Neuron (in vitro differentiated cells): ENCODE measurements around the gene STK33.

ENCODE experiments used
- H2AFZ ChIP-seq: one replicate; pipeline ENCODE4 v1.6.1; 2013; ENCODE audit warnings: low read depth, mild to moderate bottlenecking, inconsistent platforms, low read length, moderate library complexity
- H3K27me3 ChIP-seq: one replicate; pipeline ENCODE4 v1.6.1; 2013; ENCODE audit warnings: low read length; ENCODE audit not compliant: insufficient read depth
- H3K36me3 ChIP-seq: one replicate; pipeline ENCODE4 v1.6.1; 2013; ENCODE audit warnings: low read length; ENCODE audit not compliant: insufficient read depth
- H3K4me1 ChIP-seq: one replicate; pipeline ENCODE4 v1.6.1; 2013; ENCODE audit warnings: low read length; ENCODE audit not compliant: insufficient read depth
- H3K4me3 ChIP-seq: 2 replicates; pipeline ENCODE4 v1.5.1; 2013; ENCODE audit warnings: mild to moderate bottlenecking, low read length, moderate library complexity
- H3K9me3 ChIP-seq: one replicate; pipeline ENCODE4 v1.6.1; 2013; ENCODE audit warnings: low read length

STK33 gene

DNA sequence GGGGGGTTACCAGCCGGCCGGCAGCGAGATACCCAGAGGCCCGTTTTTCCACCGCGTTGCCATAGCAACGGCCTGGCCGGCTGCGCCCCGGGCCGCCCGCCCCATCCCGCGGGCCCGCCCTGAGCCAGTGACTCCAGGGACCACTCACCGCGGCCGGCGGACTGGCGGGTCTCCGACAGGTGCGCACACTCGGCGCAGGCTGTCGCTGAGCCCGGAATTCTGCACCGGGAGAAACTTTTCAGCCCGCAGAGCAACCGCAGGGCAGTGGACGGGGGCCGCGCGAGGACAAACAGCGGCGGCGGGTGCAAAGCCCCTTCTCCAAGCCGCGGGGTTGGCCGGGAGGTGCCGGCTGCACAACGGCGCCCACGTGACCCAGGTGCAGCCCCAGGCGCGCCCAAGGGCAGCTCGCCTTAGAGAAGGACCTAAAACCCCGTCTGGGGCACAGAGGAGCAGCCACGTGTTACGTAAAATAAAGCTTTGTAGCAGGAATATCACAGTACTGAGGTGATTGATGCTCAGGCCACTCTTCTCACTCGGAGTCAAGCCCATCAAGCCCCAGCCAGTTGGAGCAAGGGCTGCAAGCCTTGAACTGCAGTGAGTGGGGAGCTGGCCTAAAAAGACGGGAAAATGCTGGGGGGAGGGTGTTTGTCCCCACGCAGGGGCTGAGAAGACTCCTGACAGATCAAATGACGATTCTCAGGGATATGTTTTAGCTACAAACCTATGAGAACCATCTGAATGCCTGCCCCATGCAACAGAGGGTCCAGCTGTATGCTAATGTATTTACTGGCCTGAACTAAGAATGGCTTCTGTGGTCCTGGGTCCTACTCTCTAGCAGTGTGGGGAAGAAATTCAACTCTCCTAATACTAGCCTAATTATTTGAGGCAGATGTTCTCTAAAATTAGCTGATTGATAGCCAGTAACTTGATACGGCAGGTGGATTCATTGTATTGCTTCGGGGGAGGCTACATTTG lies at the start of gene STK33:
Gene STK33 (minus strand): TSS at position 294 of the 975 bp plus-strand sequence. CDS start 119,323 bp downstream, outside the sequence.
- H2AFZ ChIP-seq = peak within 1 kb of the TSS; percentile 88

GRCh38 chr11:8642196-8642841 lies 48.3 kb upstream of the STK33 start:
- H3K27me3 ChIP-seq = no peaks in the 10 kb centered on the region
- peaks cover 3% of the 10 kb centered on the region for H3K36me3 ChIP-seq
- no peaks in the 10 kb centered on the region for H3K4me1 ChIP-seq
- no peak overlapping the region for H2AFZ ChIP-seq
- H3K9me3 ChIP-seq = peaks cover 3% of the 10 kb centered on the region
- no peak overlapping the region for H3K4me3 ChIP-seq

More for the DNA sequence above, at the start of gene STK33:
- no peaks in the 10 kb centered on the region for H3K27me3 ChIP-seq
- H3K4me1 ChIP-seq = peaks cover 12% of the 10 kb centered on the region
- H3K9me3 ChIP-seq = no peaks in the 10 kb centered on the region
- H3K4me3 ChIP-seq = peak within 1 kb of the TSS; percentile 78
- no peaks in the 10 kb centered on the region for H3K36me3 ChIP-seq

DNA sequence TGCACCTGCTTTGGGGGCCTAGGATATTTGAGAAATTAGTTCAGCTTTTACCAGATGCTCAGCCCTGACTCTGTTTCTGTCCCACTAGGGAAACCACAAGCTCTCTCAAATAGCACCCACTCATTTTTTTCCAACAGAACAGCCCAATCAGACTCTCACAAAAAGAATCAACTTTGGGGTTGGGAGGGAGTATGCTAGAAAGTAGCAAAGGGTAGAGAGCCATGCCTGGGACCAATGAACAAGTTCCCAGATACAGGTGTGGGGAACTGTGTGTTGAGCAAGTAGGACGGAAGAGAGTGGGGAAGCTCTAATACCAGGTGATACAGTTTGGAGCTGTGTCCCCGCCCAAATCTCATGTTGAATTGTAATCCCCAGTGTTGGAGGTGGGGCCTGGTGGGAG lies 47.3 kb upstream of the STK33 start:
- H3K36me3 ChIP-seq = peaks cover 3% of the 10 kb centered on the region
- H3K4me3 ChIP-seq = no peak overlapping the region
- H3K9me3 ChIP-seq = peaks cover 3% of the 10 kb centered on the region
- H3K27me3 ChIP-seq = no peaks in the 10 kb centered on the region
- H2AFZ ChIP-seq = no peak overlapping the region
- no peaks in the 10 kb centered on the region for H3K4me1 ChIP-seq

- no peak overlapping the region for H2AFZ ChIP-seq
- peaks cover 3% of the 10 kb centered on the region for H3K36me3 ChIP-seq
- H3K4me1 ChIP-seq = no peaks in the 10 kb centered on the region
- no peaks in the 10 kb centered on the region for H3K27me3 ChIP-seq
- no peak overlapping the region for H3K4me3 ChIP-seq
- peaks cover 10% of the 10 kb centered on the region for H3K9me3 ChIP-seq
Observed at GRCh38 chr11:8640267-8640906, 46.4 kb upstream of the STK33 start.

GRCh38 chr11:8639655-8640054 lies 45.6 kb upstream of the STK33 start:
- Histone ChIP-seq H3K4me1 (no peaks in the 10 kb centered on the region), H3K4me3 (no peak overlapping the region), H3K9me3 (peaks cover 10% of the 10 kb centered on the region), H3K36me3 (peaks cover 2% of the 10 kb centered on the region), H2AFZ (no peak overlapping the region), H3K27me3 (no peaks in the 10 kb centered on the region)

DNA sequence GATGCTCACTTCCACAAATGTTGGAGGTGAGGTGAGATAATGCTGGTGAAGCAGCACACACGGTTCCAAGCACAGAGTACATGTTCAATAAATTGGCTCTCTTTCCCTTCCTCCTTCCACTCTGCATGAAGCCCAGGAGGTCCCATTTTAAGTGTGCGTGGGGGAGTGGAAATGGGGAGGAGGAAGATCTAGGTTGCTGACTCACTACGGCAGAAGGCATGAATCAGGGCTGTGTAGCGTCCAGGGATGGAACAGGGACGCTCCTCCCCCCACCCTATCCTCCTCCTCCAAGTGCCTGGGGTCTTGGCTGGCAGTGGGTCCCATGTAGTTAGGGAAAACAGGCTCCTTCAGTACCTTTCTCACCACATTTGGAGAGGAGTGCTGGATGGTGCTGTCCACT lies 44.3 kb upstream of the STK33 start:
- H3K9me3 ChIP-seq = peaks cover 12% of the 10 kb centered on the region
- H3K36me3 ChIP-seq = peaks cover 2% of the 10 kb centered on the region
- no peaks in the 10 kb centered on the region for H3K27me3 ChIP-seq
- no peaks in the 10 kb centered on the region for H3K4me1 ChIP-seq
- no peak overlapping the region for H2AFZ ChIP-seq
- H3K4me3 ChIP-seq = no peak overlapping the region

DNA sequence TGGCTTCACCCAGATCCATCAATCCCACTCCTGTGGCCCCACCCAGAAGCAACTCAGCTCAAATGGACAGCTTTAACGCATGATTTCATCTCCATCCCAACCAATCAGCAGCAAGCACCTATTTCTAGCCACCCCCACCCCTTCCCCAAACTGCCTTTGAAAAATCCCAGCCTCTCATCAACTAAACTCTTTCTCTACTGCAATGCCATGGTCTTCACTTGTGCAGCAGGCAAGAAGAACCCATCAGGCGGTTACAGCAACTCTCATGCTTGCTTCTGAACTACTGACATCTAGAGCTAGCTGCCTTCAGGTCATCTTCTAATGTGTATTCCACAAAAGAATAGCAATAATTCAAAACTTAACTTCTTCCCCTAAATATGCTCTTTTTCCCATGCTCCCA lies 42.1 kb upstream of the STK33 start:
- peaks cover 2% of the 10 kb centered on the region for H3K36me3 ChIP-seq
- H3K4me3 ChIP-seq = no peak overlapping the region
- H3K27me3 ChIP-seq = no peaks in the 10 kb centered on the region
- no peaks in the 10 kb centered on the region for H3K4me1 ChIP-seq
- peaks cover 12% of the 10 kb centered on the region for H3K9me3 ChIP-seq
- H2AFZ ChIP-seq = no peak overlapping the region

DNA sequence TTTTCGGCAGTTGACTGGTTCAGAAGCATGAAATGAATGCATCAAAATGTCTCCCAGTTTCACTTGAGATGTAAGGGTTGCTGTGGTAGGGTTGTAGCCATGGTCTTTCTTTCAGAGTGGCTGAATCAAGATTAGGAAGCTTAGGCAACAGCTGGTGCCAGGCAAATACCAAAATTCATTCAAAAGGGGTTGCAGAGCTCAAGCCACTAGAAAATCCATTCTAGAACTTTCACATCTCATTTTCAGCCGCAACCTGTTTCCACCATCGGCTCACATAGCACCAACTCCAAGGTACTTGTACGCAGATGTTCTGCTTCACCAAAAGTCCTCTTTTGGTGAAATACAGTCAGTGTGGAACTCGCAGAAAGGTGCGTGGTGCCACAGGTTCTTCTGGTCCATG lies 40.5 kb upstream of the STK33 start:
- H3K27me3 ChIP-seq = no peaks in the 10 kb centered on the region
- H3K36me3 ChIP-seq = peaks cover 2% of the 10 kb centered on the region
- no peaks in the 10 kb centered on the region for H3K4me1 ChIP-seq
- no peak overlapping the region for H3K4me3 ChIP-seq
- no peak overlapping the region for H2AFZ ChIP-seq
- peaks cover 12% of the 10 kb centered on the region for H3K9me3 ChIP-seq

DNA sequence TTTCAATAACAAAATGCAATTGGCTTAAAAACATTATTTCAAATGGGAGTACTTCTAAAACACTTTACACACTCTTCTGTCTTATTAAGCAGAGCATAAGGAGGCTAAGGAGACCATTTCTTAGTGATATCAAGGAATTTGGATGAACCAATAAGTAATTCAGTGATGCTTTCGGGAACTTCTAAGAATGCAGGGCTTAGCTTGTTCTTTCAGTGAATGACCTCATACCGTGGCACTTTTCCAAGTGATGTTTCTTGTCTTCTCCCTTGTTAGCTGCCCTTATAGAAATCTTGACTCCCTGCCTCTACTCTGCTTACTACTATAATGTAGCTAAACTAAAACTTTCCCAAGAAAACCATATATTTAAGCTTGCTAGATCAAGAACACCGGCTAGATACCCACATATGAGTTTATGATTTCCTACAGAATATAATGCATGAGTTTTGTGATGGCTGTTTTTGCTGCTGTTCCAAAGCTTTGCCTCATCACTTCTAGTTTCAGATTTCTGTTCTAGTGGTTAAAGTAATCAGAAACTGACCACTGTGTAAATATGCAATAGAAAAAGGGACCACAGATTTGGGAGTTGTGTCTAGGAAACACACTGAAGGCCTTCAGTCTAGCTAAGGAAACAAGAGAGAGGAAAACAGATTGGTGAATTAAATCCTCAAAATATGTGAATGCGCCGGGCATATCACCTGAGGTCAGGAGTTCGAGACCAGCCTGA lies 37.5 kb upstream of the STK33 start:
- Histone ChIP-seq H3K9me3 (peaks cover 8% of the 10 kb centered on the region), H3K4me1 (peaks cover 7% of the 10 kb centered on the region), H3K36me3 (peaks cover 2% of the 10 kb centered on the region), H3K27me3 (no peaks in the 10 kb centered on the region), H2AFZ (no peak overlapping the region), H3K4me3 (no peak overlapping the region)

- H3K4me1 ChIP-seq = peaks cover 17% of the 10 kb centered on the region
- H3K4me3 ChIP-seq = no peak overlapping the region
- no peak overlapping the region for H2AFZ ChIP-seq
Observed at GRCh38 chr11:8624698-8625097, 30.7 kb upstream of the STK33 start.

GRCh38 chr11:8621147-8621546 lies 27.1 kb upstream of the STK33 start:
- no peak overlapping the region for H2AFZ ChIP-seq
- H3K27me3 ChIP-seq = peaks cover 3% of the 10 kb centered on the region
- no peaks in the 10 kb centered on the region for H3K9me3 ChIP-seq
- peaks cover 3% of the 10 kb centered on the region for H3K36me3 ChIP-seq
- no peak overlapping the region for H3K4me3 ChIP-seq
- H3K4me1 ChIP-seq = peaks cover 6% of the 10 kb centered on the region

More at GRCh38 chr11:8624698-8625097, 30.7 kb upstream of the STK33 start:
- Histone ChIP-seq H3K36me3 (peaks cover 3% of the 10 kb centered on the region), H3K27me3 (peaks cover 3% of the 10 kb centered on the region), H3K9me3 (no peaks in the 10 kb centered on the region)

DNA sequence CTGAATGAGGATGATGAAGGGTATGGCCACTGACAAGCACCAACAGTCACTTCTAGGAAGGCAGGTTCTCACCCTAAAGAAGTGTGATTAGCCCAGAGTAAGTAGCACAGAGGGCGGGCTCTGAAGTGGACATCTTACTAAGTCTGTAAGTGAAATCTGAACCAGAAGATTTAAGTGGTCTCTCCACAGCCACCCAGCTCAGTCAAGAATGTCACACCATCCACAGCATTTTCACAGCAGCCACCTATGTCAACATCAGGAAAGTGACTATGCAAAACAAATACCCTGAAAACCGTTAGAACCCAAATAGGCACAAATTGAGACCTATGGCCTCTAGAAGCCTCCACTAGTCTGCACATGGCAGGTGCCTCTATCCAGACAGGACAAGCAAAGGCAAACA lies 23.0 kb upstream of the STK33 start:
- no peak overlapping the region for H2AFZ ChIP-seq
- no peaks in the 10 kb centered on the region for H3K9me3 ChIP-seq
- no peaks in the 10 kb centered on the region for H3K27me3 ChIP-seq
- no peak overlapping the region for H3K4me3 ChIP-seq
- no peaks in the 10 kb centered on the region for H3K36me3 ChIP-seq
- H3K4me1 ChIP-seq = no peaks in the 10 kb centered on the region
